Fibroblast of mammary gland (primary cell): ENCODE results near the gene OPRL1.

Experiments
- DNase-seq: peaks from one replicate; pipeline ENCODE4 v3.0.0-alpha.2; 2010; ENCODE audit warnings: low read depth
- H3K4me3 ChIP-seq: 2 replicates; pipeline ENCODE4 v1.5.1; 2011; ENCODE audit warnings: low read depth, mild to moderate bottlenecking, low read length, moderate library complexity; ENCODE audit not compliant: control insufficient read depth
- CTCF ChIP-seq: conservative IDR thresholded peaks from 2 replicates; pipeline ENCODE4 v1.5.1; 2011; ENCODE audit warnings: low read depth, low read length, inconsistent platforms; ENCODE audit not compliant: control insufficient read depth, insufficient read depth

The OPRL1 gene

DNA sequence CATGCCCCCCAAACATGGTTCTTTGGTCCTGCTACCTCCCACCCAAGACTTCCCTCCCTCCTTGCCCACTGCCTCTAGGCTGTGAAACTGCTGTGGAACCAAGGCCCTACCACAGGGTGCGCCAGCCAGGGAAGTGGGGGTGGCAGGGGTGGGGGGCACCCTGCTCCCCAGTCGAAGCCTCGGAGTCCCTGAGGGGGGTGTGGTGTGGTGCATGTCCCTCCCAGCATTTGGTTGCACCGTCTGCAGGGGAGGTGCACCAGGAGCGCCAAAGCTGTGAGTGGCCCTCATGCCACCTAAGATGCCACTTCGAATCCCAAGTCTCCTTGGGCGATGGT is 2.4 kb upstream of the OPRL1 start:
- no peak overlapping the region for H3K4me3 ChIP-seq
- no peak for TF ChIP-seq CTCF
- DNase-seq, result no peak

- no peak for TF ChIP-seq CTCF
- H3K4me3 ChIP-seq, result no peak overlapping the region
- DNase-seq, result no peak
These were observed 1.9 kb upstream of the OPRL1 start for GRCh38 chr20:64077876-64078551.

DNA sequence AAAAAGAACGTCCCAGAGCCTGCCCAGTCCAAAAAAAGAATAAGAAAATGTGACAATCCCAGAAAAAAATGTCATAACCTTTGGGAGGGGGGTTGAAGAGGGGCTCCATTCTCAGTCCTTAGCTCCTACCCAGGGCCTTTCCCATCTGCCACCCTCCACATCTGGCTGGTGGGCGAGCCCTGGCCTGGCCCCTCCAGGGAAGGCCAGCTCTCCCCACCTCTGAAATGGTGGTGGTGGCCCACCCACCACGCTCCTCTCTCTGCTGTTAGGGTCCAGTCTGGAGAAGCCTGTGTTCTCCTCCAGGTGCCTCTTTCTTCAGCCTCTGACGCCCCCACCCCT is 979 bp upstream of the OPRL1 start:
- DNase-seq, result no peak
- TF ChIP-seq CTCF, result no peak
- H3K4me3 ChIP-seq, result peak overlapping the region; percentile 61

DNA sequence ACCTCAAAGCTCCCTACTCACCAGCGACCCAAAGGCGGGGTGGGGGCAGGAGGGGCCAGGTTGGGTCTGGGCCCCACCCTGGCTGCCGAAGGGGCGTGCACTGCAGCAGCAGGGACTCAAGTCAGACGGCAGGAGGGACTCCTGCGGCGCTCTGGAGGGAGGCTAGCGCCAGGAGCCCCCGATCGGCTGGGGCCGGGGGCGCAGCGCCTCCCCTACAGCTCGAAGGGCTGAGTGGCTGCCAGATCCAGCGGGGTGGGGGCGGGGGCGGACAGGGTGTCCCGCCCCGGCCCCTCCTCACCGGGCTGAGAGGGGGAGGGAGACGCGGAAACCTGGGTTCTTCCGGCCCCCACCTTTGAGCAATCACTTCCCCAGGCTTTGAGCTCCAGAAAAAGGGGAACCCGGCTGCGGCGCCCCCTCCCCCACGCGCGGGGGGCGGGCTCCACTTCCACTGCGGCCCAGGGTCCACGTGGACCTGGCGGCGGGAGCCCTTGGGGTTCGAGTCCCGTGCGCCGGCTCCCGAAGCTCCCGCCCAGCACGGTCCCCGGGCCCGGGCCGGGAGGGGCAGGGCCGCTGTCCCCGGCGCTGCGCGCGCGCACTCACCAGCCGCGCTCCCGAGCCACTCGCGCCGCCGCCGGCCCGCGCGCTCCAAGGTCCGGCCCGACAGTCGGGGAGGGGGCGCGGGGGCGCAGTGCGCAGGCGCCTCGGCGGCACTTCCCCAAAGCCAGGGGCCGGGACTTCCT is 439 bp upstream of the OPRL1 start, which contains the start of gene RGS19:
TSS of gene RGS19 (minus strand) at position 246 of the 740 bp plus-strand sequence. CDS start 2,632 bp downstream, outside the sequence.
- no peak for TF ChIP-seq CTCF
- peak within 1 kb of the TSS; percentile 61 for H3K4me3 ChIP-seq
- DNase-seq, result peak; percentile 44

- no peak overlapping the region for H3K4me3 ChIP-seq
- TF ChIP-seq CTCF, result no peak
- no peak for DNase-seq
These were observed 1.1 kb downstream of the OPRL1 start for GRCh38 chr20:64080813-64081623.

DNA sequence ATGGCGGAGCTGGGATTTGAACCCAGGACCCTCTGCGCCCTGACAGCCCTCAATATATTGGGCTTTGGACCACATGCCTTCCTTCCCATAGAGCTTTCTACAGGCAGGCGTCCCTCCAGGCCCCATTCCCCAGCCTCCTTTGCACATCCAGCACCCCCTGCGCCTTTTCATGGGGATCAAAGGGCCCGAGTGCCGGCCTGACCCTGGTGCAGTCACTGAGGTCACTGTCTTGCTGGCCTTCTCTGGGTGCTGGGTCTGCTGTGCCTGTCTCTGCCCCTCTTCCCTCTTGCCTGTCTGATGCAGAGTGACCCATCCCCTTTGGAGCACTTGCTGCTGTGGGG is 1.7 kb downstream of the OPRL1 start:
- DNase-seq, result no peak
- H3K4me3 ChIP-seq, result no peak overlapping the region
- TF ChIP-seq CTCF, result no peak
